Measurements from ENCODE around the gene ATF6B.

The ATF6B gene

DNA sequence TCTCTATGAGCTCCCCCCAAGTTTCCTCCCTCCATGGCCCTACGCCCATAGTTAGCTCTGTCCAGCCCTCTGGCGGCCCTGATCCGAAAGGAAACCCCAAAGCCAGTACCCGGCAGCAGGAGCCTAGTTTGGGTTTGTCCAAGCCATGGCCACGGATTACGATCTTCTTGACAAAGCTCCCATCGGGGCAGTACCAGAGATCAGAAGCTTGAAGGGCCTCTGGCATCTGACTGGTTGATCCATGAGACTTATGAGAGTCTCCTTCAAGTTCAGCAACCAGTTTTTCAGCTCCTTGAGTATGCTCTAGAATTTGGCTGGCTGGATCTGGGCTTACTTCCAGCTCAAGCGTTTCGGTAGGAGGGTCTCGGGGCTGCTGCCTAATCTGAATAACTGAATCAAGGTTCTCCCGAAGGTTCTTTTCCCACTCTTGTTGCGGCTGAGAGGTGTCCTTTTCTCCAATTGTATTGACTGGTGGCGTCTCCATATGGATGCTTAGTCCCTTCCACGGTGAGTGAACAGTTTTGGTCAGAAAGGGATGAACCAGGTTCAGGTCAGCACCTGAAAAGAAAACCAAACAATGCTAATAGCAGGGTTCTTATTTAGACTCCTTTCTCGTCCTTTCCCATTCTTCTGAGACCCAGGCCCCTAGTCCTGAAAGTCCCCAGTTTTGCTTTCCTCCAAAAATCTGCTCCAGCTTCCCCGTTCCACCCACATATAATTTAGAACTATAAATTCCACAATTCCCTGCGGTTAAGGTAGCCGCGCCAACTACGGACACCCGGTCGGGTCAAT is 1.4 kb upstream of the ATF6B start:
- no peak for DNase-seq

- no peak for DNase-seq
Observed at GRCh38 chr6:32128751-32129296, 778 bp upstream of the ATF6B start.

DNA sequence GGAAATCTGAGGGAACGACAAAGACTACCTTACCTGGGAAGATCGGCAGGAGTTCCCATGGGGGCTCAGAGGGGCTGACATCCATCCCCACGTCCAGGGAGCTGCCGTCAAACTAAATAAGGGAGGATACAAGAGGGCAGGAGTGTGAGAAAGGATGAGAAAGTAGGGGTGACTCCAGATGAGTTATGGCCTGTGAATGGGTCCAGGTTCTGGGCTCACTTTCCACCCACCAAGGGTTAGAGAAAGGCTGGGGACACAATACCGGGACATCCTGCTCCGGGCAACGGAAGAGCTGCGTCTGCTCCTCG is 683 bp downstream of the ATF6B start:
- no peak for DNase-seq

GRCh38 chr6:32126880-32127279 is 1.2 kb downstream of the ATF6B start:
- DNase-seq, result no peak

DNA sequence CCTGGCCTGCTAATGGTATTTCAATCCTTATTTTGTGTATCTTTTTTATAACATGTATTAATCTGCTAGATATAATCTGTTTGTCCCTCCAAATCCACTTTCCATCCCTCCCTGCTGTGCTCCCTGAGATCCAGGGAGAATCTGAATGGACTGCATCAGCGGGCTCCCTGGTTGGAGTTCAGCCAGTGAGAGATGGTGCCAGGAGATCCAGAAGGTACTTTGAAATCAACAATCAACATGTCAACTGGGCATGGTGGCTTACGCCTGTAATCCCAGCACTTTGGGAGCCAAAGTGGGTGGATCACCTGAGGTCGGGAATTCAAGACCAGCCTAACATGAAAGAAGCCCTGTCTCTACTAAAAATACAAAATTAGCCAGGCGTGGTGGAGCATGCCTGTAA is 4.4 kb downstream of the ATF6B start:
- no peak for DNase-seq

DNA sequence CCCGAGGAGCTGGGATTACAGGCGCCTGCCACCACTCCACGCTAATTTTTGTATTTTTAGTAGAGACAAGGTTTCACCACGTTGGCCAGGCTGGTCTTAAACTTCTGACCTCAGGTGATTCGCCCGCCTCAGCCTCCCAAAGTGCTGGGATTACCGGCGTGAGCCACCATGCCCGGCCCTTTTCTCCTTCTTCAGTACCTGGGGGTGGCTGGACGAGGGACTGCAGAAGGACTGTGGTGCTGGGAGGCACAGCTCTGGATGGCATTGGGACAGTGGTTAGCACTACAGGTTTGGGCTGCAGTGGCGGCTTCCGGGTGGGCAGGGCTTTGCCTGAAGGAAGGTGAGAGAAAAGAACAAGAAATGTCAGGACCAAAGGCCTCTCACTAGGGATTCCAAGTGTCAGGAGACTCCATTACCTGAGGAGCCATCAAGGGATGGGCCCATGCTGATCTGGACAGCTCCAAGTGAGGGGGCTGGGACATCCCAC is 7.4 kb downstream of the ATF6B start:
- no peak for DNase-seq

GRCh38 chr6:32118782-32119628 is 9.0 kb downstream of the ATF6B start:
- peak in 4 of 5 experiments; percentile 32 to 70 (median 54) for DNase-seq

DNA sequence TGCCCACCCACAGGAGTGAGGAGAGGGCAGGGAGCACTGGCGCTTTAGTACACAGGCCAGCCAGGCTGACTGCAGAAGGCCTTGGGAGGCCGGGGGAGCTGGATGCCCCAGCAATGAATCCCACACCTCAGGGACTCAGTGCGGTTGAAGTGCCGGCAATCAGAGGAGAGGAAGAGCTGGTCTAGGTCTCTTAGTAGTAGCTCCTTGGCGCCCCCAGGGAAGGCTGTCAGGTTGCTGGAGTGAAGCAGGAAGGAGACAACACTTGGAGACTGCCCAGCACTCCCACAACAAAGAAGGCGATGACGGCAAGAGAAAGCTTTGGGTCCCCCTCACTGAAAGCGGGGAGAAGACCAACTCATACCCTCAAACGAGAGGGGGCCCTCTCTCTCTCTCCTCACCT is 10.6 kb downstream of the ATF6B start:
- DNase-seq, result no peak

DNA sequence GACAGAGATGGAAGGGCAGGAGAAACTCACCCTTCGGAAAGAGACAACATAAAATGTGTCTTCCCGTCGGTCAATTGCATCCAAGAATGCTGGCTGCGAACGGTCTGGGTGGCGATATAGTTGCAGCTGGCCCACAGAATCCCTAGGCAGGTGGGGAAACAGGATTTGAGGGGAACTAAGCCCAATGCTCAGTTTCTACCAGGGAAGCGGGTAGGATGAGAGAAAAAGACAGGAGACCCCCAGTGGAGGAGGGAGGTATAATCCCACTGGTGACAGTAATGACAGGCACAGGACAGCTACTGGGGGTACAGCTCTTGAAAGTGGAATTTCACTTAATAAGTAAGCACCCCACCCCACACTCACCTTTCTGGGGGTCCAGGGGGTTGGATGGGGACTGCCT is 11.4 kb downstream of the ATF6B start:
- DNase-seq, result no peak

- no peak for DNase-seq
Observed at GRCh38 chr6:32115623-32116022, 12.4 kb downstream of the ATF6B start.

- no peak for DNase-seq
Observed at GRCh38 chr6:32114796-32115195, 13.2 kb downstream of the ATF6B start.

DNA sequence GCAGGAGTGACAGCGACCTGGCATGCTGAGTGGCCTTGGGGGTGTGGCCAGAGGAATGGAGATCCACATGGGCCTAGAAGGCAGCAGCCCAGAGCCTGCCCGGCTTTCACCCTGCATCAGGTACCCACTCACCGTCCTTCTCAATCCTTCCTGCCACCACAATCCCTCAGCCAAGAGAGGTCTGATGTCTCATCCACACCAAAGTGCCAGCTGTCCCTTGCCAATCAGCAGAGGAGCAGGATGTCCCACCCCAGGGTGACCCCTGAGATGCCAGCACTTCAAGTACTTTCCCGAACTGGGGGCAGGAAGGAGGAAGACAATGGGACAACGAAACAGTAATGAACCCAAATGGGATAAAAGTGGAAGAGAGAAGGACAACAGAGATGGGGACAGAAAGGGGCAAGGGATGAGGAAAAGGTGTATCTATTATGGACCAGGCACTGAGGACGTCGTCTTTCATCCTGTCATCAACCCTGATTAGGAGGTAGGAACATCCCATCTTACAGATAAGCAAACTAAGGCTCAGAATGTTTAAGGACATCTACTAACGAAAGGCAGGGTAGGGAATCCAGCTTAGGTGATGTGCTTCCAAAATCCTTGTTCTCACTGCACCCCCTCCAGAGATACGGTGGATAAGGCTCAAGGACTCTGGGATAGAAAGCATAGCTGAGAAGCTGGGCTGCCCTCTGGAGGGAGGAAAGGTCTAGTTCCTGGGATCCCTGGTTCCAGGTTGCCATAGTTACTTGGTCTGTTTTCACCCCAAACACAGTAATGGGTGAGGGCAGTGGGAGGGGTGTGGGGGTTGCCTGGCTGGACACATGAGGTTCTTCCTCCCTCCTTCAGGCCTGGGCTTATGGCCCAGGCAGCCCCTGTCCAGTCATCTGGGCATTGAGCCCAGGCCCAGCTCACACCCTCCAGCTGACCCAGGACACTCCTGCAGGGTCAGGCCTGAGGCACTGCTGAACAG is 14.4 kb downstream of the ATF6B start:
- DNase-seq, result no peak

- DNase-seq, result no peak
Observed at GRCh38 chr6:32112431-32112980, 15.5 kb downstream of the ATF6B start.

DNA sequence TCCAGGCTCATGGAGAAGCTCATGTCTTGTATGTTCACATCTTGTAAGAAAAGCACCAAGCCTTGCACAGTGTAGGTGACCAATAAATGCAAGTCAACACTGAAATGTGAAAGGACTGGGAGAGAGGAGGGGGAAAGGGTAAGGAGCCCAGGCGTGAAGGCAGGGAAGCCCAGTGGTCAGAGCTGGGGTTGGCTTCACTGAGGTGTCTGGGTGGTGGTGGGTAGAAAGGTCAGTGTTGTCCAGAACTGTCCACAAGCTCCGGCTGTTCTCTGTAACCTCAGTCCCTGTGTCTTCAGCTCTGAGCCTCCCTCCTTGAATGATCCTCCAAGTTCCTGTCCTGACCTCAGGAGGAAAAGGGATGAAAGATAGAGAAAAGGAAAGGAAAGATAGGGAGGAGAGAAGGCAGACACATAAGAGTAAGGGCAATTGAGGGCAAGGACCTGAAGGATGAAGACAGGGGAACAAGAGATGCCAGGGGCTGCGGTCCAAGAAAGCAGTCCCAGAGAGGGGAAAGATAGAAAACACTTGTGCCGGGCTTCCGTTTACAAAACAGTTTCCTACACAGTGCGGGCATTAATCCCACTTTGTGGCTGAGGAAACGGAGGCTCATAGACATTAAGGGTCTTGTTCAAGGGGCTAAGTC is 16.5 kb downstream of the ATF6B start:
- no peak for DNase-seq

DNA sequence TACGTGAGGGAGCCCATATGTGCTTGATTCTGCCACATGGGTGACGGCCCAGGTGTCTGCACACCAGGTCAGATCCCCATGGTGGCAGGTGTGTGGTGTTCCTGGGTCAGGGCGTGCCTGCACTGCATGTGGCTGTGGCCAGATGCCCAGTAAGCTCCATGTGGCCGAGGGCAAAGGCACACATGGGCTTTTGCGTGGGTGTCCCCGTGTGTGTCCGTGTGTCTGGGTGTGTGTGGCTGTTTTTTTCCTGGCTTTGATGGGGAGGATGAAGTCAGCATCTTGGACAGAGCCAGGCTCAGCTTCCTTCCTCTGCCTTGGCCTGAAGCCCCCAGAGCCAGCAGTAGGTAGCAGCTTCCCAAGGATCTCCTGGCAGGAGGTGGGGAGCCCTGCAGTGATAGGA is 17.4 kb downstream of the ATF6B start:
- DNase-seq, result no peak

- DNase-seq, result no peak
Observed at GRCh38 chr6:32109765-32110160, 18.3 kb downstream of the ATF6B start.

- DNase-seq, result no peak
Observed at GRCh38 chr6:32109114-32109764, 18.8 kb downstream of the ATF6B start, which contains the start of gene TNXB. TSS of gene TNXB (minus strand) at chr6:32109338. CDS start at chr6:32098198, 11,140 bp downstream.

DNA sequence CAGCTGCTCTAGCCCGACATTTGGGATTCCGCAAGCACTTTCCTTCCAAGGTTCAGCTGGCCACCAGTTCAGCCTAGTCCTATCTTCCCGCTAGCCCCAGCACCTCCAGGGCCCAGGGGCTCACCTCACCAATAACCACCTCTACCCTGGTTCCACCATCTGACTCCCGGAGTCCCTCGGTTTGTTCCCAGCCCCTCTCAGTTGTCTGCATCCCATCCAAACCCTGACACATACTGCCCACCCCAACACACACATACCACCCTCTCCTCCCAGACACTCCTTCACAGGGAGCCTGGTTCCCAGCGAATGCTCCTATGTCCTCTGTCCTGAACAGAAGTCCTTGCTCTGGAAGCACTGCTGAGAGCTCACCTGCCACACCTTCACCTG is 19.3 kb downstream of the ATF6B start:
- DNase-seq, result no peak

- no peak for DNase-seq
Observed at GRCh38 chr6:32108094-32108627, 19.9 kb downstream of the ATF6B start.

DNA sequence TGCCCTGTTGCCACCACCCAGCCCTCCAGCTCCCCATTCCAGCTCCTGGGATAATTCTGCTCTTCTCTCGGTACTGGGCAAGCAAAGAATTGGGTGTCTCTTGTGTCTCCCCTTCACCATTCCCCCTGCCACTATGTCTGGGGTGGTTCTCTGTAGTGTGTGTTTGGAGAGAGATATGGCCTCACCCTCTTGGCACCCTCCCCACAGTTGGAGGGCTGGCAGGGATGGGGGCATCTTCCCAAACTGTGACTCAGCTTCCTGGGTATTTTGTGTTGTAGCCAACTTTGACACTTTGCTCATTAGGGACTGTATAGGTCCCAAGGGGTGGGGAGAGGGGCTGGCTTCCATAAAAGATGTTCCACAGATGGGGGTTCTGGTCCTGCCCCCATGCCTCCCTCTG is 20.6 kb downstream of the ATF6B start:
- DNase-seq, result no peak

DNA sequence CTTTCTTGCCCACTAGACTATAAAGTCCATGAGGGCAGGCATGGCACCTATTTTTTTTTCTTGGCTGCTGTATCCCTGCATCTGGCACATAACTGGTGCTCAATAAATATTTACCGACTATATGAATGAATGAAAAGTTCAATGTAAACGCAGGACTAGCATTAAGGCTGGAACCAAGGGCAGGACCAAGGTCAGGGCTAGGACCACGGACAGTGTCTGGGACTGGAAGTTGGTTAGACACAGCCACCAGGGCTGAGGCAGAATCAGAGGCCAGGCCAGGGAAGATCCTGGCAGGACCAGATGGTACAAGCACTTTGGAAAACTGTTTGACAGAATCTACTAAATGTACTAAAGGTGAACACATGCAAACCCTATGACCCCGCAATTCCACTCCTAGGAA is 22.6 kb downstream of the ATF6B start:
- DNase-seq, result no peak

Measured in T-helper 2 cell (primary cell).